Uterus (tissue), 2 donors: Measurements from ENCODE around the gene LTBP1.

Source experiments
- POLR2A ChIP-seq, 2 donors: fragments of 450-650 bp; IDR thresholded peaks; one replicate each; pipeline ENCODE4 v1.6.1; 2016; ENCODE audit warnings: antibody characterized with exemption in 2 of 2, mild to moderate bottlenecking in 1 of 2, moderate library complexity in 1 of 2
- TF ChIP-seq, protein P1 (sequence below), 4 experiments: fragments of 200-600 bp in 2 of 4; fragments of 450-650 bp in 2 of 4; sonication (generic) in 2 of 4; IDR thresholded peaks; one replicate each; pipeline ENCODE4 v1.5.1; 2016 to 2019; ENCODE audit warnings: antibody characterized with exemption in 4 of 4, mild to moderate bottlenecking in 2 of 4, moderate library complexity in 1 of 4

DNA sequence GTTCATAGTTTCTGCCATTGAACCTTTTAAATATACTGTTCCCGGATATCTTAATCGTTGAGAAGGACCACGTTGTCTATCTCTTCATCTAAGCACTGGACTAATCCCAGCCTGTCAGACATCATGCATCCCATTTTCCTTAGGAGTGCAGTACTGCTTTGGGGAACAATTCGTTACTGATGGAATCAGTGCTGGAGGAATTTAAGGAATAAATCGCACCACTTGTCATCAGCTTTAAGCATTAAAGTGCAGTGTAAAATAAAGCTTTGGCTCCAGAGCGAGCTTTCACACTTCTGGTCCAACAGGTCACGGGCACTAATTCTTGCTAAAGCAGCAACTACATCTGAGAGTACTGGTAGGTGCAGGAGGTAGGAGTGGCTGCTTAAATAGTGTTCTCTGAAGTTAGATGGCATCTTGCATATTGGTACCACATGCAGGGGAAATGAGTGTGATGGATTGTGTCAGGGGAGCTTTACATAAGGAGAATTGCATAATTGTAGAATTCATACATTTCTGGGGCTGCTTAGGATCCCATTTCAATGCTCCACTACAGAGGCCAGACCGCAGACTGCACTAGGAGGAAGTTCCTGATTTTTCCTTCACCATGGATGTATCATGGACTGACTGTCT lies 424.0 kb downstream of the LTBP1 start:
- TF ChIP-seq POLR2A (IDR thresholded peaks at IDR 0.05): no peak
- TF ChIP-seq, protein P1, sequence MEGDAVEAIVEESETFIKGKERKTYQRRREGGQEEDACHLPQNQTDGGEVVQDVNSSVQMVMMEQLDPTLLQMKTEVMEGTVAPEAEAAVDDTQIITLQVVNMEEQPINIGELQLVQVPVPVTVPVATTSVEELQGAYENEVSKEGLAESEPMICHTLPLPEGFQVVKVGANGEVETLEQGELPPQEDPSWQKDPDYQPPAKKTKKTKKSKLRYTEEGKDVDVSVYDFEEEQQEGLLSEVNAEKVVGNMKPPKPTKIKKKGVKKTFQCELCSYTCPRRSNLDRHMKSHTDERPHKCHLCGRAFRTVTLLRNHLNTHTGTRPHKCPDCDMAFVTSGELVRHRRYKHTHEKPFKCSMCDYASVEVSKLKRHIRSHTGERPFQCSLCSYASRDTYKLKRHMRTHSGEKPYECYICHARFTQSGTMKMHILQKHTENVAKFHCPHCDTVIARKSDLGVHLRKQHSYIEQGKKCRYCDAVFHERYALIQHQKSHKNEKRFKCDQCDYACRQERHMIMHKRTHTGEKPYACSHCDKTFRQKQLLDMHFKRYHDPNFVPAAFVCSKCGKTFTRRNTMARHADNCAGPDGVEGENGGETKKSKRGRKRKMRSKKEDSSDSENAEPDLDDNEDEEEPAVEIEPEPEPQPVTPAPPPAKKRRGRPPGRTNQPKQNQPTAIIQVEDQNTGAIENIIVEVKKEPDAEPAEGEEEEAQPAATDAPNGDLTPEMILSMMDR (IDR thresholded peaks at IDR 0.05): no peak
